ENCODE measurements around the gene JUN. TPM values are rescaled to one million over a fixed set of nuclear protein-coding genes. Genes with fewer than 3 reads are reported as not detected.

Gene JUN
- total and polyA plus RNA-seq, 2 of the 13 experiments (the other 11 are each of a cell fraction or from before 2014, with no cell fraction given) = 18.2 to 22.3 TPM

GRCh38 chr1:58829866-58830265 lies 46.0 kb upstream of the JUN start:
- no peak overlapping the region for H3K4me2 ChIP-seq (ENCODE audit: low read depth, low read length)
- H4K20me1 ChIP-seq (ENCODE audit: insufficient read depth, low read length) = no peaks in the 10 kb centered on the region
- ChIA-PET CTCF (ENCODE audit: low intra/inter-chr PET ratio, low total read pairs) (no interaction called here), POLR2A (no interaction called here)
- intact Hi-C loops (cut with micrococcal nuclease; ENCODE audit: unreplicated experiment) (no loop called here), in situ Hi-C loops (cut with HindIII; ENCODE audit: extremely low pct_ligation_motif_present, low pct_unique_long_range_greater_than_20kb) (no loop called here)
- no peak overlapping the region for H2AFZ ChIP-seq (ENCODE audit: low read length)
- no peak overlapping the region for H3K27ac ChIP-seq (ENCODE audit: extremely low read length, insufficient read depth, low read length)
- H3K27me3 ChIP-seq (ENCODE audit: control insufficient read depth in 1 of 2, insufficient read depth in 2 of 2, low read length in 2 of 2) = peaks cover 0 to 19% of the 10 kb centered on the region in 2 experiments; a peak in 1 of 5 replicates
- DNase-seq (ENCODE audit: low spot score) = no peak
- ATAC-seq = no peak
- no peak for FAIRE-seq
- H3K4me3 ChIP-seq (replicated peaks in 1 of 3; ENCODE audit: insufficient read depth in 1 of 3, low read depth in 2 of 3, low read length in 3 of 3) = no peak overlapping the region
- no peaks in the 10 kb centered on the region for H3K79me2 ChIP-seq (ENCODE audit: insufficient read depth, low read length)
- H3K9me3 ChIP-seq (ENCODE audit: low read length) = peaks cover 17% of the 10 kb centered on the region
- WGBS (ENCODE audit: low lambda C conversion rate) = 0% methylated on average over 1 of the region's 1 CpG
- no peak for TF ChIP-seq ZHX2 (IDR thresholded peaks at IDR 0.05; ENCODE audit: low read depth)
- no peak for TF ChIP-seq ZHX2 (CRISPR knock-in tag; IDR thresholded peaks at IDR 0.05; ENCODE audit: borderline replicate concordance)
- no peak for TF ChIP-seq SNAPC5 (CRISPR knock-in tag; IDR thresholded peaks at IDR 0.05; ENCODE audit: borderline replicate concordance)
- TF ChIP-seq FOXO1 (CRISPR knock-in tag; IDR thresholded peaks at IDR 0.05) = no peak
- TF ChIP-seq THAP11 (CRISPR knock-in tag; IDR thresholded peaks at IDR 0.05) = no peak
- TF ChIP-seq ZNF484 (CRISPR knock-in tag; IDR thresholded peaks at IDR 0.05; ENCODE audit: borderline replicate concordance, low read depth) = no peak
- TF ChIP-seq ZKSCAN8 (CRISPR knock-in tag; IDR thresholded peaks at IDR 0.05; ENCODE audit: borderline replicate concordance) = no peak
- no peak for TF ChIP-seq MYPOP (CRISPR knock-in tag; IDR thresholded peaks at IDR 0.05)
- no peak for TF ChIP-seq ZNF672 (CRISPR knock-in tag; IDR thresholded peaks at IDR 0.05)
- no peaks in the 10 kb centered on the region for H3K36me3 ChIP-seq (replicated peaks in 1 of 2; ENCODE audit: control insufficient read depth in 1 of 2, insufficient read depth in 2 of 2, low read length in 2 of 2)
- H3K9ac ChIP-seq (ENCODE audit: insufficient read depth, low read depth, low read length) = no peak overlapping the region
- H3K4me1 ChIP-seq (ENCODE audit: insufficient read depth, low read length) = no peaks in the 10 kb centered on the region
- BruUV-seq (replicated peaks) = no TSS peak

Measured in HepG2 (cell line).